Suprapubic skin (tissue), 4 donors: ENCODE results near the gene GRK5. TPM values are rescaled to one million over a fixed set of nuclear protein-coding genes. Genes with fewer than 3 reads are reported as not detected.

Experiments used
- DNase-seq, 2 donors: peaks; one replicate each; pipeline ENCODE4 v3.0.0-alpha.2; 2019; ENCODE audit warnings: low spot score in 2 of 2
- H3K27ac ChIP-seq: fragments of 200-600 bp; sonication (generic); one replicate; pipeline ENCODE4 v1.5.1; 2019
- H3K27me3 ChIP-seq: fragments of 200-600 bp; sonication (generic); one replicate; pipeline ENCODE4 v1.5.1; 2019
- H3K36me3 ChIP-seq: fragments of 200-600 bp; sonication (generic); one replicate; pipeline ENCODE4 v1.5.1; 2019
- H3K4me1 ChIP-seq: fragments of 200-600 bp; sonication (generic); one replicate; pipeline ENCODE4 v1.5.1; 2019
- H3K4me3 ChIP-seq: fragments of 200-600 bp; sonication (generic); one replicate; pipeline ENCODE4 v1.5.1; 2019; ENCODE audit warnings: mild to moderate bottlenecking
- H3K9me3 ChIP-seq: fragments of 200-600 bp; sonication (generic); one replicate; pipeline ENCODE4 v1.5.1; 2019
- CTCF ChIP-seq, 2 donors: fragments of 200-600 bp in 1 of 2; fragments of 450-650 bp in 1 of 2; sonication (generic) in 1 of 2; IDR thresholded peaks; one replicate each; pipeline ENCODE4 v1.5.1; 2016 to 2019; ENCODE audit warnings: antibody characterized with exemption in 2 of 2, mild to moderate bottlenecking in 1 of 2, moderate library complexity in 1 of 2
- EP300 ChIP-seq: sonication (generic); formaldehyde crosslinking; IDR thresholded peaks from one replicate; pipeline ENCODE4 v1.6.1; 2017; ENCODE audit warnings: antibody characterized with exemption
- POLR2A ChIP-seq, 2 donors: fragments of 450-650 bp; IDR thresholded peaks; one replicate each; pipeline ENCODE4 v1.6.1; 2017; ENCODE audit warnings: antibody characterized with exemption in 2 of 2, mild to moderate bottlenecking in 2 of 2, moderate library complexity in 2 of 2
- POLR2AphosphoS5 ChIP-seq, 3 donors: sonication (generic); formaldehyde crosslinking; IDR thresholded peaks; one replicate each; pipeline ENCODE4 v1.6.1; 2017; ENCODE audit warnings: antibody characterized with exemption in 3 of 3
- WGBS: methylation state at CpG from one replicate; pipeline ENCODE4 v1.1.5; 2018; 5-methylcytosine and 5-hydroxymethylcytosine counted together
- total RNA-seq, 4 donors: library from RNA; depleted of rRNA; stranded (reverse); fragments of >200 nt; gene quantifications; one replicate each; pipeline ENCODE4 v1.1.0, GENCODE V29; 2016

GRK5 gene
- total RNA-seq, 4 donors from 2014 or later: 4.8 to 9.0 (median 6.7) TPM

- no peak for DNase-seq
- H3K27ac ChIP-seq: no peak overlapping the region
- no peak for TF ChIP-seq POLR2AphosphoS5 (IDR thresholded peaks at IDR 0.05)
- TF ChIP-seq POLR2A (IDR thresholded peaks at IDR 0.05): no peak
- TF ChIP-seq CTCF (IDR thresholded peaks at IDR 0.05): no peak
- no peak for TF ChIP-seq EP300
- no peak overlapping the region for H3K4me3 ChIP-seq
- H3K27me3 ChIP-seq: no peaks in the 10 kb centered on the region
- no peaks in the 10 kb centered on the region for H3K9me3 ChIP-seq
- peaks cover 31% of the 10 kb centered on the region for H3K4me1 ChIP-seq
- 61% methylated on average over 16 of the region's 16 CpGs for WGBS
- no peaks in the 10 kb centered on the region for H3K36me3 ChIP-seq
Observed at GRCh38 chr10:119346095-119346832, 138.9 kb downstream of the GRK5 start.

- no peak for DNase-seq
- TF ChIP-seq EP300 (no peak), CTCF (IDR thresholded peaks at IDR 0.05) (no peak), POLR2AphosphoS5 (IDR thresholded peaks at IDR 0.05) (no peak), POLR2A (IDR thresholded peaks at IDR 0.05) (no peak)
- no peaks in the 10 kb centered on the region for H3K9me3 ChIP-seq
- H3K27ac ChIP-seq: no peak overlapping the region
- H3K36me3 ChIP-seq: no peaks in the 10 kb centered on the region
- peaks cover 30% of the 10 kb centered on the region for H3K4me1 ChIP-seq
- no peaks in the 10 kb centered on the region for H3K27me3 ChIP-seq
- H3K4me3 ChIP-seq: no peak overlapping the region
- WGBS: 92% methylated on average over 17 of the region's 17 CpGs
Observed at GRCh38 chr10:119347181-119347974, 140.0 kb downstream of the GRK5 start.

- DNase-seq: no peak
- H3K27ac ChIP-seq: no peak overlapping the region
- H3K9me3 ChIP-seq: no peaks in the 10 kb centered on the region
Observed at GRCh38 chr10:119348106-119348505, 140.7 kb downstream of the GRK5 start.

GRCh38 chr10:119348516-119349240 is 141.3 kb downstream of the GRK5 start:
- DNase-seq: no peak
- Histone ChIP-seq H3K9me3 (no peaks in the 10 kb centered on the region), H3K4me1 (peaks cover 27% of the 10 kb centered on the region), H3K36me3 (no peaks in the 10 kb centered on the region), H3K4me3 (no peak overlapping the region), H3K27ac (no peak overlapping the region), H3K27me3 (no peaks in the 10 kb centered on the region)
- WGBS: 61% methylated on average over 14 of the region's 15 CpGs
- TF ChIP-seq EP300 (no peak), POLR2A (IDR thresholded peaks at IDR 0.05) (no peak), CTCF (IDR thresholded peaks at IDR 0.05) (peak in 1 of 2 donors; percentile 22), POLR2AphosphoS5 (IDR thresholded peaks at IDR 0.05) (no peak)

More at GRCh38 chr10:119348106-119348505, 140.7 kb downstream of the GRK5 start:
- peaks cover 27% of the 10 kb centered on the region for H3K4me1 ChIP-seq
- TF ChIP-seq POLR2A (IDR thresholded peaks at IDR 0.05) (no peak), EP300 (no peak)
- no peaks in the 10 kb centered on the region for H3K27me3 ChIP-seq
- H3K36me3 ChIP-seq: no peaks in the 10 kb centered on the region
- H3K4me3 ChIP-seq: no peak overlapping the region
- 75% methylated on average over 5 of the region's 5 CpGs for WGBS

GRCh38 chr10:119349341-119349740 is 142.0 kb downstream of the GRK5 start:
- no peak overlapping the region for H3K27ac ChIP-seq
- no peak overlapping the region for H3K4me3 ChIP-seq

More at GRCh38 chr10:119349341-119349740, 142.0 kb downstream of the GRK5 start:
- no peak for DNase-seq
- no peak for TF ChIP-seq CTCF (IDR thresholded peaks at IDR 0.05)
- TF ChIP-seq POLR2A (IDR thresholded peaks at IDR 0.05): no peak
- TF ChIP-seq EP300: no peak
- no peak for TF ChIP-seq POLR2AphosphoS5 (IDR thresholded peaks at IDR 0.05)
- Histone ChIP-seq H3K4me1 (peaks cover 27% of the 10 kb centered on the region), H3K9me3 (no peaks in the 10 kb centered on the region), H3K36me3 (no peaks in the 10 kb centered on the region), H3K27me3 (no peaks in the 10 kb centered on the region)
- 95% methylated on average over 4 of the region's 5 CpGs for WGBS
